ENCODE data around the gene C6orf15. TPM values are rescaled to one million over a fixed set of nuclear protein-coding genes. Genes with fewer than 3 reads are reported as not detected.
A peak's percentile ranks its signal among the peaks of the same experiment; 100 is the strongest.
"Not testable (repeated sequence)": the region's sequence is repeated elsewhere in the genome, so short reads cannot be mapped to it uniquely, and the experiment has no call there.

C6orf15 gene
- total and polyA plus RNA-seq, 8 donors: not detected

GRCh38 chr6:31075528-31075927, 36.8 kb downstream of the C6orf15 start:
- Histone ChIP-seq H3K9me3 (no peaks in the 10 kb centered on the region), H3K27me3 (no peaks in the 10 kb centered on the region), H3K4me3 (no peak overlapping the region), H3K4me1 (no peaks in the 10 kb centered on the region), H3K27ac (no peak overlapping the region), H3K36me3 (no peaks in the 10 kb centered on the region)
- DNase-seq (no peak), FAIRE-seq (no peak), ATAC-seq (no peak)
- intact Hi-C loops (cut with DNase I): loop anchor here in 2 of 3 donors (5.0 to 10.0 kb wide), 2 partner anchors 161 to 243 kb away; partner anchors contain the start of gene VARS2 (in 1 of the 2)
- no peak for TF ChIP-seq CTCF (IDR thresholded peaks at IDR 0.05)
- 79 to 91% methylated on average over 1 of the region's 1 CpG for WGBS, 2 donors

GRCh38 chr6:31074401-31074800, 38.0 kb downstream of the C6orf15 start:
- intact Hi-C loops (cut with DNase I): loop anchor here in 1 of 3 donors (10.0 kb wide), 1 partner anchor 160 kb away; the partner anchor contains the start of gene VARS2
- Histone ChIP-seq H3K9me3 (no peaks in the 10 kb centered on the region), H3K4me1 (no peaks in the 10 kb centered on the region), H3K27ac (no peak overlapping the region), H3K36me3 (no peaks in the 10 kb centered on the region), H3K27me3 (no peaks in the 10 kb centered on the region), H3K4me3 (no peak overlapping the region)
- WGBS, 2 donors: 60 to 75% methylated on average over 4 of the region's 4 CpGs
- no peak for TF ChIP-seq CTCF (IDR thresholded peaks at IDR 0.05)
- ATAC-seq: no peak
- no peak for DNase-seq
- no peak for FAIRE-seq

GRCh38 chr6:31070711-31071197, 41.6 kb downstream of the C6orf15 start:
- TF ChIP-seq CTCF (IDR thresholded peaks at IDR 0.05): peak in 2 of 4 donors; percentile 20 to 28
- H3K36me3 ChIP-seq: no peaks in the 10 kb centered on the region

GRCh38 chr6:31068669-31069340, 43.6 kb downstream of the C6orf15 start:
- peak; percentile 90 to 98 (median 96) for ATAC-seq
- intact Hi-C loops (cut with DNase I): loop anchor here in 1 of 3 donors (10.0 kb wide), 1 partner anchor 134 kb away; the partner anchor contains the start of gene SFTA2
- FAIRE-seq: no peak

More at GRCh38 chr6:31070711-31071197, 41.6 kb downstream of the C6orf15 start:
- WGBS, 2 donors: 25 to 38% methylated on average over 6 of the region's 6 CpGs
- FAIRE-seq: no peak
- H3K27ac ChIP-seq: no peak overlapping the region
- no peaks in the 10 kb centered on the region for H3K9me3 ChIP-seq
- peak; percentile 58 to 89 (median 86) for ATAC-seq
- H3K27me3 ChIP-seq: no peaks in the 10 kb centered on the region
- no peak overlapping the region for H3K4me3 ChIP-seq
- peak in 3 of 6 donors; percentile 31 to 51 (median 33) for DNase-seq
- intact Hi-C loops (cut with DNase I): loop anchor here in 1 of 3 donors (10.0 kb wide), 1 partner anchor 156 kb away; the partner anchor contains the start of gene VARS2
- H3K4me1 ChIP-seq: no peaks in the 10 kb centered on the region

GRCh38 chr6:31067891-31068668, 44.3 kb downstream of the C6orf15 start:
- DNase-seq, H3K27ac ChIP-seq, H3K4me3 ChIP-seq, H3K9me3 ChIP-seq, H3K4me1 ChIP-seq, H3K27me3 ChIP-seq, FAIRE-seq, H3K36me3 ChIP-seq, ATAC-seq: not testable (repeated sequence)
- 86 to 88% methylated on average over 4 to 6 of the region's 11 CpGs for WGBS, 2 donors
- intact Hi-C loops (cut with DNase I): loop anchor here in 1 of 3 donors (10.0 kb wide), 1 partner anchor 133 kb away; the partner anchor contains the start of gene SFTA2

More at GRCh38 chr6:31068669-31069340, 43.6 kb downstream of the C6orf15 start:
- WGBS, 2 donors: 35 to 39% methylated on average over 13 of the region's 13 CpGs
- H3K4me1 ChIP-seq: no peaks in the 10 kb centered on the region
- no peaks in the 10 kb centered on the region for H3K36me3 ChIP-seq
- TF ChIP-seq CTCF (IDR thresholded peaks at IDR 0.05): peak; percentile 86 to 92 (median 89)
- no peak overlapping the region for H3K27ac ChIP-seq
- no peaks in the 10 kb centered on the region for H3K9me3 ChIP-seq
- no peaks in the 10 kb centered on the region for H3K27me3 ChIP-seq
- DNase-seq: peak; percentile 67 to 85 (median 78)
- no peak overlapping the region for H3K4me3 ChIP-seq

DNA sequence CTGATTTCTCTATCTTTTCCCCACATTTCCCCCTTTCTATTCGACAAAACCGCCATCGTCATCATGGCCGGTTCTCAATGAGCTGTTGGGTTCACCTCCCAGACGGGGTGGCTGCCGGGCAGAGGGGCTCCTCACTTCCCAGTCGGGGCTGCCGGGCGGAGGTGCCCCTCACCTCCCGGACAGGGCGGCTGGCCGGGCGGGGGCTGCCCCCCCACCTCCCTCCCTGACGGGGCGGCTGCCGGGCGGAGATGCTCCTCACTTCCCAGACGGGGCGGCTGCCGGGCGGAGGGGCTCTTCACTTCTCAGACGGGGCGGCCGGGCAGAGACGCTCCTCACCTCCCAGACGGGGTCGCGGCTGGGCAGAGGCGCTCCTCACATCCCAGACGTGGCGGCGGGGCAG, 45.3 kb downstream of the C6orf15 start:
- H3K36me3 ChIP-seq, H3K4me3 ChIP-seq, H3K4me1 ChIP-seq, H3K9me3 ChIP-seq, H3K27me3 ChIP-seq, ATAC-seq, H3K27ac ChIP-seq, FAIRE-seq: not testable (repeated sequence)
- 71 to 85% methylated on average over 14 to 25 of the region's 32 CpGs for WGBS, 2 donors
- peak in 1 of 6 donors; percentile 25 for DNase-seq
- intact Hi-C loops (cut with DNase I): loop anchor here in 1 of 3 donors (10.0 kb wide), 1 partner anchor 132 kb away; the partner anchor contains the start of gene SFTA2
